SK-N-MC (cell line): ENCODE measurements around the gene FAIM.

Experiments used
- EZH2 ChIP-seq: fragments of 200-600 bp; sonication (generic); IDR thresholded peaks from one replicate; pipeline ENCODE4 v1.6.1; 2017; ENCODE audit warnings: antibody characterized with exemption
- FOXP2 ChIP-seq: optimal IDR thresholded peaks from 2 replicates; pipeline ENCODE3; 2011; ENCODE audit warnings: mild to moderate bottlenecking, moderate library complexity; ENCODE audit not compliant: insufficient read depth; ENCODE audit errors: extremely low read length, control extremely low read depth
- POLR2AphosphoS5 ChIP-seq: IDR thresholded peaks from 2 replicates; pipeline ENCODE4 v1.6.1; 2012; ENCODE audit warnings: mild to moderate bottlenecking, low read depth, low read length, borderline replicate concordance

GRCh38 chr3:138615462-138615861 is 6.9 kb downstream of the FAIM start:
- no peak for TF ChIP-seq POLR2AphosphoS5
- TF ChIP-seq EZH2, result no peak
- TF ChIP-seq FOXP2, result no peak
